CD4-positive, alpha-beta memory T cell (primary cell): ENCODE results near the gene CGN. TPM values are rescaled to one million over a fixed set of nuclear protein-coding genes. Genes with fewer than 3 reads are reported as not detected.

Experiments used
- CTCF ChIA-PET: fragments of 350-600 bp; sonication (Branson Sonifier 250); formaldehyde crosslinking; loops from one replicate; lab custom pipeline; 2021; ENCODE audit warnings: inconsistent platforms; ENCODE audit not compliant: partially characterized antibody; lab: Charles Lee
- POLR2A ChIA-PET: fragments of 350-600 bp; sonication (Branson Sonifier 250); formaldehyde crosslinking; loops from one replicate; lab custom pipeline; 2021; ENCODE audit not compliant: partially characterized antibody; lab: Charles Lee
- DNase-seq, 5 donors: peaks; one replicate each; pipeline versions ENCODE4 v3.0.0 to v3.0.0-alpha.2; 2020 to 2022; ENCODE audit warnings: mixed read lengths in 1 of 5
- H3K27ac ChIP-seq: one replicate; pipeline ENCODE4 v1.7.0; 2013; ENCODE audit warnings: low read depth, low read length
- H3K27me3 ChIP-seq: 2 replicates; pipeline ENCODE4 v1.7.0; 2013; ENCODE audit warnings: mild to moderate bottlenecking, low read length, moderate library complexity; ENCODE audit not compliant: insufficient read depth
- H3K36me3 ChIP-seq: 2 replicates; pipeline ENCODE4 v1.7.0; 2013; ENCODE audit warnings: mild to moderate bottlenecking, low read length, moderate library complexity; ENCODE audit not compliant: insufficient read depth
- H3K4me1 ChIP-seq: 2 replicates; pipeline ENCODE4 v1.7.0; 2013; ENCODE audit warnings: mild to moderate bottlenecking, low read length, moderate library complexity; ENCODE audit not compliant: insufficient read depth
- H3K4me3 ChIP-seq, 2 donors: one replicate each; pipeline ENCODE4 v1.7.0; 2013; ENCODE audit warnings: low read length in 2 of 2, mild to moderate bottlenecking in 1 of 2
- H3K9me3 ChIP-seq, 2 donors: one replicate each; pipeline ENCODE4 v1.7.0; 2013; ENCODE audit warnings: low read length in 2 of 2, control low read depth in 1 of 2; ENCODE audit not compliant: control insufficient read depth in 1 of 2
- H3K27ac Mint-ChIP-seq, 7 donors: one replicate each; pipeline ENCODE4 v1.8.0; 2020 to 2021; ENCODE audit warnings: mixed read lengths in 7 of 7, mild to moderate bottlenecking in 6 of 7, inconsistent platforms in 3 of 7, moderate library complexity in 3 of 7
- H3K27me3 Mint-ChIP-seq, 2 donors: one replicate each; pipeline ENCODE4 v1.8.0; 2020 to 2021; ENCODE audit warnings: mixed read lengths in 2 of 2
- H3K36me3 Mint-ChIP-seq, 2 donors: one replicate each; pipeline ENCODE4 v1.8.0; 2020 to 2021; ENCODE audit warnings: mixed read lengths in 2 of 2, inconsistent platforms in 1 of 2, mild to moderate bottlenecking in 1 of 2
- H3K4me1 Mint-ChIP-seq, 4 donors: one replicate each; pipeline ENCODE4 v1.8.0; 2020 to 2021; ENCODE audit warnings: mixed read lengths in 4 of 4, mild to moderate bottlenecking in 1 of 4
- H3K4me3 Mint-ChIP-seq, 8 donors: one replicate each; pipeline ENCODE4 v1.8.0; 2020 to 2021; ENCODE audit warnings: mixed read lengths in 8 of 8, mild to moderate bottlenecking in 7 of 8, moderate library complexity in 6 of 8, inconsistent platforms in 3 of 8
- H3K9me3 Mint-ChIP-seq, 8 donors: one replicate each; pipeline ENCODE4 v1.8.0; 2020 to 2021; ENCODE audit warnings: mixed read lengths in 8 of 8, mild to moderate bottlenecking in 5 of 8, inconsistent platforms in 3 of 8, moderate library complexity in 1 of 8
- intact Hi-C: fragments of 100-400 bp; cut with micrococcal nuclease; formaldehyde crosslinking; loops from one replicate; pipeline ENCODE4 v1.15.1; 2023
- polyA plus RNA-seq, 2 donors: library from polyadenylated mRNA; unstranded; fragments of 300-500 nt; fragmentation: Illumina TruSeq; gene quantifications; one replicate each; pipeline ENCODE4 v1.2.3, GENCODE V29; 2021
- total RNA-seq, 2 experiments: library from RNA; stranded (reverse); gene quantifications; one replicate each; pipeline ENCODE4 v1.2.3, GENCODE V29; 2021

Gene CGN
- total and polyA plus RNA-seq, 4 experiments from 2014 or later, result 0.81 to 1.4 (median 1.0) TPM; not detected in 1

DNA sequence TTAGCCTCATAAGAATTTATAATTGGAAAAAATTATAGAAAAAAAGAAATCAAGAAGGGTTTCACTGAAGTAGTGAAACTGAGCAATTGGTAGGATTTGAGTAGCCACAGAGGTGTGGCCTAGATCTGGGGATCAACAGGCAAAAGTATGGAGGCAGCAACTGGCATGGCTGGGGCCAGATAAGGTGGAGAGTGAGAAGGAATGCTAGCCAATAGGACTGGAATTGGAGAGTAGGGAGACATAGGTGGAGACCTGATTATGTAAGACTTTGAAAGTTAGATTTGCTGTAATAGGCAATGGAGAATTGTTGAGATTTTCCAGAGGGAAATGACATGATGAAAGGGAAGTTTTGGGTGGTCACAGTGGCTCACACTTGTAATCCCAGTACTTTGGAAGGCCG is 24.6 kb upstream of the CGN start:
- Histone ChIP-seq H3K27me3 (no peaks in the 10 kb centered on the region), H3K9me3 (no peaks in the 10 kb centered on the region), H3K27ac (no peak overlapping the region), H3K36me3 (no peaks in the 10 kb centered on the region), H3K4me3 (no peak overlapping the region), H3K4me1 (no peaks in the 10 kb centered on the region)
- no peak for DNase-seq
- peaks cover 0 to 2% (median 0%) of the 10 kb centered on the region in 4 donors for H3K4me1 Mint-ChIP-seq
- peaks cover 0 to 6% (median 2%) of the 10 kb centered on the region in 8 donors for H3K9me3 Mint-ChIP-seq
- H3K36me3 Mint-ChIP-seq, result no peaks in the 10 kb centered on the region
- CTCF ChIA-PET, result no interaction called here
- intact Hi-C loops, result no loop called here
- POLR2A ChIA-PET, result no interaction called here
- H3K27me3 Mint-ChIP-seq, result no peaks in the 10 kb centered on the region
- peak overlapping the region in 1 of 7 donors; percentile 30 for H3K27ac Mint-ChIP-seq
- H3K4me3 Mint-ChIP-seq, result no peak overlapping the region

- Histone ChIP-seq H3K27me3 (no peaks in the 10 kb centered on the region), H3K27ac (no peak overlapping the region), H3K4me1 (no peaks in the 10 kb centered on the region), H3K9me3 (no peaks in the 10 kb centered on the region), H3K36me3 (no peaks in the 10 kb centered on the region), H3K4me3 (no peak overlapping the region)
- H3K4me1 Mint-ChIP-seq, result no peaks in the 10 kb centered on the region
- intact Hi-C loops, result no loop called here
- no peak for DNase-seq
- H3K27me3 Mint-ChIP-seq, result no peaks in the 10 kb centered on the region
- no peaks in the 10 kb centered on the region for H3K9me3 Mint-ChIP-seq
- H3K27ac Mint-ChIP-seq, result peak overlapping the region in 1 of 7 donors; percentile 39
- no peaks in the 10 kb centered on the region for H3K36me3 Mint-ChIP-seq
- POLR2A ChIA-PET, result no interaction called here
- no peak overlapping the region for H3K4me3 Mint-ChIP-seq
- CTCF ChIA-PET, result interaction anchor here (1.5 kb wide), 1 partner anchor 15 kb away, joined by 3 read pairs; no protein-coding TSS in a partner anchor
Observed at GRCh38 chr1:151491641-151492040, 19.5 kb upstream of the CGN start.

DNA sequence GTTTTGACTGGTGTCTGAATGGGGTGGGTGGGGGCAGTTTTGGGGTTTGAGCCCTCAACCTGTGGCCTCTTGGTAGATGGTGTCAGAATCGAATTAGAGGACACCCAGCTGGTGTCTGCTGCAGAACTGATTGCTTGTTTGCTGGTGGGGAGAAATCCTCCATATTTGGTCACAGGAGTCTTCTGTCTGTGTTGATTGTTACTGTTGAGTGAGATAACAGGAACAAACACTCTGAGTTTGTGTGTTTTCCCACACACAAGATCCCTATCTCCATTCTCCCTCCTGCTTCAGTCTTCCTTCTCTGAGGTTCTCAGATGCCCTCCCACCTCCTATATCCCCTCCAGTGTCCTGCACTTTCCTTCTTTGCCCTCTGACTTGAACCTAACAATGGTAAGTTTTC is 19.1 kb upstream of the CGN start:
- H3K4me3 Mint-ChIP-seq, result no peak overlapping the region
- no peak for DNase-seq
- Histone ChIP-seq H3K27ac (no peak overlapping the region), H3K4me3 (no peak overlapping the region), H3K27me3 (no peaks in the 10 kb centered on the region), H3K4me1 (no peaks in the 10 kb centered on the region), H3K9me3 (no peaks in the 10 kb centered on the region), H3K36me3 (no peaks in the 10 kb centered on the region)
- ChIA-PET POLR2A (no interaction called here), CTCF (interaction anchor here (1.5 kb wide), 1 partner anchor 15 kb away, joined by 3 read pairs; no protein-coding TSS in a partner anchor)
- intact Hi-C loops, result no loop called here
- H3K27ac Mint-ChIP-seq, result no peak overlapping the region
- no peaks in the 10 kb centered on the region for H3K4me1 Mint-ChIP-seq
- H3K9me3 Mint-ChIP-seq, result no peaks in the 10 kb centered on the region
- no peaks in the 10 kb centered on the region for H3K36me3 Mint-ChIP-seq
- H3K27me3 Mint-ChIP-seq, result no peaks in the 10 kb centered on the region

DNA sequence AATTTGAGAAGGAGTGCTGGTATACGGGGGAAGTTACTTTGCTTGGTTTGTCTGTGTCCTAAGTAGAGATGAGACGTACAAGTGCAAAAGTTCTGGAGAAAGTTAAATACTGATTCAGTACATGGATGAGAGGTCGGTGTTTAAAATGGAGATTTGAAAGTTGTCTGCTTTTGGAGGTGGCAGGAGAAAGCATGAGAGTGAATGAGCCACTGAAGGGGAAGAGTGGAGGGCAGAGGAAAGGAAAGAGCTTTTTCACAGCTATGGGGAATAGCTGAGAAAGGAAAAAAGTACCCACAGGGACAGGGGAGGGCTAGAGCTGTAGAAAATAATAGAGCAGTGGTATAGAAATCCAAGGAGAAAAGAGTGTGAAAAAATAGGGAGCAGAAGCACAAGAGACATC is 18.1 kb upstream of the CGN start:
- Mint-ChIP-seq H3K4me1 (no peaks in the 10 kb centered on the region), H3K4me3 (no peak overlapping the region), H3K27me3 (no peaks in the 10 kb centered on the region), H3K9me3 (no peaks in the 10 kb centered on the region), H3K27ac (no peak overlapping the region), H3K36me3 (no peaks in the 10 kb centered on the region)
- Histone ChIP-seq H3K36me3 (no peaks in the 10 kb centered on the region), H3K27ac (no peak overlapping the region), H3K4me3 (no peak overlapping the region), H3K9me3 (no peaks in the 10 kb centered on the region), H3K4me1 (no peaks in the 10 kb centered on the region), H3K27me3 (no peaks in the 10 kb centered on the region)
- no peak for DNase-seq
- intact Hi-C loops, result no loop called here
- ChIA-PET POLR2A (interaction anchor here (0.6 kb wide), 1 partner anchor 1280 kb away, joined by 4 read pairs; no protein-coding TSS in a partner anchor), CTCF (interaction anchor here (1.5 kb wide), 1 partner anchor 16 kb away, joined by 3 read pairs; no protein-coding TSS in a partner anchor)

DNA sequence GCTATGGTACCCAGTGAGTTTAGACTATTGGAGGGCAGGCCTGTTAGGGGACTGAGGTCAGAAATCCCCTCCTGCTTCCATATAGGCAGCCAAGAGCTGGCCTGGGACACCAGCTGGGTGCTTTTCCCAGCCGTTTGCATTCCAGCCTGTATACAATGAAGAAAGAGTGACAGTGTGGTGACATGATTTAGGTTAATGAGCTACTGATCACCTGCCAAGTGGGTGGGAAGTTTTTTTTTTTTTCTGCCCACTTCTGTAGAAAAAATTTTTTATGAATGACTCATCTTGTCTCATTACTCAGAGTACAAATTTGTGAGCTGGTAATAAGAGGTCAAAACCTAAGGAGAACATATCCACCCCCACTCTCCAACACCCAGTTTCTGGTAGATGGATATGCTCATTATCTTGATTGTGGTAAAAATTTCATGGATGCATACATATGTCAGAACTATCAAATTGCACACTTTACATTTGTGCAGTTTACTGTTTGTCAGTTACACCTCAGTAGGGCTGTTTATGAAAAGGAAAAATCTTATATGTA is 16.4 kb upstream of the CGN start:
- POLR2A ChIA-PET, result no interaction called here
- H3K9me3 ChIP-seq, result no peaks in the 10 kb centered on the region
- H3K27ac Mint-ChIP-seq, result peak overlapping the region in 1 of 7 donors; percentile 27
- H3K4me1 ChIP-seq, result no peaks in the 10 kb centered on the region
- no peaks in the 10 kb centered on the region for H3K4me1 Mint-ChIP-seq
- H3K27me3 Mint-ChIP-seq, result peaks cover 0 to 2% of the 10 kb centered on the region in 2 donors
- H3K27me3 ChIP-seq, result no peaks in the 10 kb centered on the region
- no peak overlapping the region for H3K4me3 ChIP-seq
- no peaks in the 10 kb centered on the region for H3K9me3 Mint-ChIP-seq
- H3K27ac ChIP-seq, result no peak overlapping the region
- no peak overlapping the region for H3K4me3 Mint-ChIP-seq
- H3K36me3 ChIP-seq, result no peaks in the 10 kb centered on the region
- DNase-seq, result no peak
- CTCF ChIA-PET, result no interaction called here
- intact Hi-C loops, result no loop called here
- H3K36me3 Mint-ChIP-seq, result no peaks in the 10 kb centered on the region

DNA sequence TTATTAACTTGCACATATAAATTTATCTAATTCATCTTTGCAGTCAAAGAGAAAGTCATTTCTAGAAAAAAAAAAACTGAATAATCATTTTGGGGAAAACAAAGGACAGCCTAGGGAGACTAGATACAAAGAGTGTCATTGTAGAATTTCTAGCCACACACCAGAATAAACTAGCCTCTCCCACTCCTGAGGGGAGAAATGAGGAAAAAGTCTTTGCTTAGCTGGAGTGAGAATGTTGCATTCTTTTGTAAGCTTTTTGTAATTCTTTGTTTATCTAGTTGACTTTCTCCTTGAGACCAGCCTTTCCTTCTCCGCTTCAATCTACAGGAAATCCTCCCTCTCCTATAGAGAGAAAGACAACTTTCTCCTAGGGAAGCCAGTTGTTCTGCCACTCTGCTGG is 15.9 kb upstream of the CGN start:
- no peaks in the 10 kb centered on the region for H3K4me1 Mint-ChIP-seq
- ChIA-PET POLR2A (no interaction called here), CTCF (no interaction called here)
- Histone ChIP-seq H3K36me3 (no peaks in the 10 kb centered on the region), H3K4me3 (no peak overlapping the region), H3K9me3 (no peaks in the 10 kb centered on the region), H3K27me3 (no peaks in the 10 kb centered on the region), H3K27ac (no peak overlapping the region), H3K4me1 (no peaks in the 10 kb centered on the region)
- no peak overlapping the region for H3K4me3 Mint-ChIP-seq
- peaks cover 0 to 2% of the 10 kb centered on the region in 2 donors for H3K27me3 Mint-ChIP-seq
- no peaks in the 10 kb centered on the region for H3K36me3 Mint-ChIP-seq
- intact Hi-C loops, result no loop called here
- no peak overlapping the region for H3K27ac Mint-ChIP-seq
- H3K9me3 Mint-ChIP-seq, result no peaks in the 10 kb centered on the region
- no peak for DNase-seq

- Mint-ChIP-seq H3K27ac (peak overlapping the region in 1 of 7 donors; percentile 5), H3K36me3 (no peaks in the 10 kb centered on the region), H3K27me3 (peaks cover 0 to 2% of the 10 kb centered on the region in 2 donors), H3K4me1 (no peaks in the 10 kb centered on the region), H3K9me3 (no peaks in the 10 kb centered on the region), H3K4me3 (no peak overlapping the region)
- Histone ChIP-seq H3K9me3 (no peaks in the 10 kb centered on the region), H3K27ac (no peak overlapping the region), H3K4me3 (no peak overlapping the region), H3K4me1 (no peaks in the 10 kb centered on the region), H3K36me3 (no peaks in the 10 kb centered on the region), H3K27me3 (no peaks in the 10 kb centered on the region)
- intact Hi-C loops, result no loop called here
- ChIA-PET CTCF (no interaction called here), POLR2A (no interaction called here)
- DNase-seq, result no peak
Observed at GRCh38 chr1:151499365-151499764, 11.8 kb upstream of the CGN start.
